Activated CD4-positive, CD25-positive, alpha-beta regulatory T cell treated with anti-CD3 and anti-CD28 coated beads, Interleukin-2, amount 50 U/mL, for 16 hours (primary cell): ENCODE results near the gene ADCY9.

Source experiments
- DNase-seq: peaks from one replicate; pipeline ENCODE4 v3.0.0-alpha.2; 2020; ENCODE audit warnings: low read depth, low spot score

ADCY9 gene

GRCh38 chr16:4032768-4033167, 83.5 kb downstream of the ADCY9 start:
- DNase-seq, result no peak

DNA sequence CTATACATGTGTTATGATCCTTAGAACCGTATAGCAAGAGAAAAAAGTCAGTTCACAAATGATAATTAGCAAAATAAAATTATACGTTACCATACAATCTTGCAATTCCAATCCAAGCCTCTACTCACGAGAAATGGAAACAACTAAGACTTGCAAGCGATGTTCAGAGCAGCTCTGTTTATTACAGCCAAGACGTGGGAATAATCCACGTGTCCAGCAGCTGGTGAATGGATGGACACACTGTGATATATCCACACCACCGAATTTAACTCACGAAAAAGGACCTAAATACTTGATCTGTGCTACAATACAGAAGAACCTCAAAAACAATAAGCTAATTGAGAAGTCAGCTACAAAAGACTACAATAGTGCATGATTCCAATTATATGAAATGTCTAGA, 88.1 kb downstream of the ADCY9 start:
- DNase-seq, result no peak

- no peak for DNase-seq
These were observed 89.4 kb downstream of the ADCY9 start for GRCh38 chr16:4026854-4027253.

DNA sequence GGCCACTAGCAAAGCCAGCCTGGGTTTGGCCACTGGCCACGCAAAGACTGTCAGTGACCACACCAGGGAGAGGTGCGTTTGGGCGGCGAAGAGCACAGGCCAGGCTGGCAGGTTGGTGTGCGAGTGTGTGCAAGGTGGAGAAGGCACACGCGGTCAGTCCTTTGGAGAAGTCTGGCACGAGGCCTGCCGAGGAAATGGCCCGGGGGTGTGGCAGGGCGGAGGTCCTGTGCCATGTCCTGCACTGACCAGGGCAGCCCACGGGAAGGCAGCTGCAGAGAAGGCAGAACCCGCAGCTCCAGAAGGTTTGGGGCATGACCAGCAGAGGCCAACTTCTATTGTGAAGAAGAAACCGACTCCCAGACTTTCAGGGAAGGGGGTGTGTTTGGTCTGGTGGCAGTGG, 90.8 kb downstream of the ADCY9 start:
- DNase-seq, result no peak

DNA sequence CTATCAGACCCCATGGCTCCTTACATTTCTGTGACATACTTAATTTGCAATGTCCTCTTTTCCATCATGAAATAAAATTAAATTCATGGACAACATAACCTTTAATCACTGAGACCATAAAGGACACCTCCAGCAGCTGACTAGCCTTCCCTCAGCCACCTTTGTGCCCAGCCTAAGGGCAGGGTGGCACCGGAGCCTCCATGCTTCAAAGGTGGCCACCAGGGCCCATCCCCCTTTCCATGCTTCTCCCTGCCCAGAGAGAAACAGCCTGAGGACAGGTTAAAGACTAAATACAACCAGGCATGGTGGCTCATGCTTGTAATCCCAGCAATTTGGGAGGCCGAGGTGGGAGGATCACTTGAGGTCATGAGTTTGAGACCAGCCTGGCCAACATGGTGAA, 94.3 kb downstream of the ADCY9 start:
- DNase-seq, result no peak

- no peak for DNase-seq
These were observed 95.0 kb downstream of the ADCY9 start for GRCh38 chr16:4021070-4021779.

DNA sequence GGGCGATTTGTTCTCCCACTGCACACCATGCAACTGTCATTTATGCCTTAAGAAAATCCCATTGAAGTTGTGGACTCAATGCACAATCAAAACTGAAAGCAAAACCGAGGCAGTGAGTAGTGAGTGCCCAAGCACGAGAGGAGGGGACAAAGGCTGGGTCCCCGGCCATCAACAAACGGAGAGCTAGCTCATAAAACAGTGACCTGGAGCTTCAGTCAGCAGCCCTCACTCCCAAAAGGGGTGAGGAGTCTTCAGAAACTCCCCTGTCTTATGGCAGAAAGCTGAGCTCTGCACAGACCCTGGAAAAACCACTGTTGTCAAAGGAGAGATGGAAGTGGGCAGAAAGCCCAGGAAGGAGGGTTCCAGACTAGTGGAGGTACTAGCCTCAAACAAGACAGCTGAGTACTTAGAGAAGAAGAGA, 96.9 kb downstream of the ADCY9 start:
- DNase-seq, result no peak

DNA sequence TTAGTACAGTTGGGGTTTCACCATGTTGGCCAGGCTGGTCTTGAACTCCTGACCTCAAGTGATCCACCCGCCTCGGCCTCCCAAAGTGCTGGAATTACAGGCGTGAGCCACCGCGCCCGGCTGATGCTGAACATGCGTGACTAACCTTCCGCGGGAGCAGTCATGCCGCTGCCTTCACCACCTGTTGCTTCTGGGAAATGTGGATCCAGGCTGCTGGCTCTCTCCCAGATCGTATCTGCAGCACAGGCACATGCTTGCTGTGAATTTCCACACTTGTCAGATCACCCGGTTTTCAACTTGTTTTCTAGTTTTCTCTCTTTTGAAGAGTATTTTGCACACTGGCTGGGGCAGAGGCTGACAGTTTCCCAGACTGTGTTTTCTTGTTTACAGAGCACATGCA, 97.9 kb downstream of the ADCY9 start:
- DNase-seq, result no peak

- DNase-seq, result no peak
These were observed 98.4 kb downstream of the ADCY9 start for GRCh38 chr16:4017807-4018206.

DNA sequence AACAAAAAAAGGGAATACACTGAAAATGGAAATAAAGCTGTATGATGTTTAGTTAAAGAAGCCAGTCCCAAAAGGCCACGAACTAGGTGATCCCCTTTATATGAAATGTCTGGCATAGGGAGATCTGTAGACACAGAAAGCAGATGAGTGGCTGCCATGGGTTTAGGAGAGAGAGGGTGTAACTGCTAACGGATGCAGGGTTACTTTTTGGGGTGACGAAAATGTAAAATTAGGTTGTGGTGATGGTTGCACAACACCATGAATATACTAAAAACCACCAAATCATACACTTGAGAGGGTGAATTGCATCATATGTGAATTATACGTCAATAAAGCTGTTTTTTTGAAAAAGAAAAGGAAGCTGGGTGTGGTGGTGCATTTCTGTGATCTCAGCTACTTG, 99.6 kb downstream of the ADCY9 start:
- no peak for DNase-seq

GRCh38 chr16:4016005-4016352, 100.3 kb downstream of the ADCY9 start:
- DNase-seq, result no peak

DNA sequence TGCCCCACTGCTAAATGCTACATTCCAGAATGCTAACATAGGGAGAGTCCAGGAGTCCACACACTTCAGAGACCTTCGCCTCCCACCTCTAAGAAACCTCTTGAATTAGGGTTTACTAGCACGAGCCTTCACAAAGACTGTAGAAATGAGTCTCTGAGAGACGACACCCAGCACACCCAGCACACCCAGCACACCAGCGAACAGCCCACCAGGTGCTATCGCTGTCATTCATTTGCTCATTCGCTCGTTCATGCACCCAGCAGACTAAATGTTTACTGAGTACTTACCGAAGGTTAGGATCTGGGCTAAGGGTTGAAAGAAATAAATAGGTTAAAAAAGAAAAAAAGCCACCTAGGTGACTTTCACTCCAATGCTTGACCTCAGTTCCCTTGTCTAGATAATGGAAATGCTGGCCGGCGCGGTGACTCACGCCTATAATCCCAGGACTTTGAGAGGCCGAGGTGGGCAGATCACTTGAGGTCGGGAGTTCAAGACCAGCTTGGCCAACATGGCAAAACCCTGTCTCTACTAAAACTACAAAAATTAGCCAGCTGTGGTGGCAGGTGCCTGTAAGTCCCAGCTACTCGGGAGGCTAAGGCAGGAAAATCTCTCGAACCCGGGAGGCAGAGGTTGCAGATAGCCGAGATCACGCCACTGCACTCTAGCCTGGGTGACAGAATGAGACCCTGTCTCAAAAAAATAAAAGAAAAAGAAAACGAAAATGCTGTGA, 100.8 kb downstream of the ADCY9 start:
- no peak for DNase-seq

- DNase-seq, result no peak
These were observed 104.2 kb downstream of the ADCY9 start for GRCh38 chr16:4011940-4012629.

DNA sequence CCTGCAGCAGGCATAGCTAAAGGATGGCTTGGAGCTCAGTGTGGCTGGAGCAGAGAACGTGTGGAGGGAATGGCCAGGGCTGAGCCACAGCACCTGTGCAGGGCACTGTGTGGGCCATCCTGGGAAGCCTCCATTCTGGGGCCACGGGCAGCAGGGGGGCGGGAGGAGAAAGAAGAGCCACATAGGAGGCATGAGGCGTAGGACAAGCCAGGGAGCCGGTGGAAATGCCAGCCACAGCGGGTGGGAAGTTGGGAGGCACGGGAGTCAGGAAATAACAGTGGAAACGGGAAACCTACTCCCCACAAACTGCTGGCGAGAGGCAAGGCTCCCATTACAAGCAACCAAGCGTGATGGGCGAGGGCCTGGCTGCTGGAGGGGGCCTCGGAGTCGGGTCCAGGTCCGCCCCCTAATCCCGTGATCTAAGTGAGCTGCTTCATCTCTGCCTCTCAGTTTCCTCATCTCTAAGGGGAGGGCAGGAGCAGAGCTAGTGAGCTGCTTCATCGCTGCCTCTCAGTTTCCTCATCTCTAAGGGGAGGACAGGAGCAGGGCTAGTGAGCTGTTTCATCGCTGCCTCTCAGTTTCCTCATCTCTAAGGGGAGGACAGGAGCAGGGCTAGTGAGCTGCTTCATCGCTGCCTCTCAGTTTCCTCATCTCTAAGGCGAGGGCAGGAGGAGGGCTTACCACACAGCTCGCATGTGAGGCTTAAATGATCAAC, 104.9 kb downstream of the ADCY9 start:
- no peak for DNase-seq

DNA sequence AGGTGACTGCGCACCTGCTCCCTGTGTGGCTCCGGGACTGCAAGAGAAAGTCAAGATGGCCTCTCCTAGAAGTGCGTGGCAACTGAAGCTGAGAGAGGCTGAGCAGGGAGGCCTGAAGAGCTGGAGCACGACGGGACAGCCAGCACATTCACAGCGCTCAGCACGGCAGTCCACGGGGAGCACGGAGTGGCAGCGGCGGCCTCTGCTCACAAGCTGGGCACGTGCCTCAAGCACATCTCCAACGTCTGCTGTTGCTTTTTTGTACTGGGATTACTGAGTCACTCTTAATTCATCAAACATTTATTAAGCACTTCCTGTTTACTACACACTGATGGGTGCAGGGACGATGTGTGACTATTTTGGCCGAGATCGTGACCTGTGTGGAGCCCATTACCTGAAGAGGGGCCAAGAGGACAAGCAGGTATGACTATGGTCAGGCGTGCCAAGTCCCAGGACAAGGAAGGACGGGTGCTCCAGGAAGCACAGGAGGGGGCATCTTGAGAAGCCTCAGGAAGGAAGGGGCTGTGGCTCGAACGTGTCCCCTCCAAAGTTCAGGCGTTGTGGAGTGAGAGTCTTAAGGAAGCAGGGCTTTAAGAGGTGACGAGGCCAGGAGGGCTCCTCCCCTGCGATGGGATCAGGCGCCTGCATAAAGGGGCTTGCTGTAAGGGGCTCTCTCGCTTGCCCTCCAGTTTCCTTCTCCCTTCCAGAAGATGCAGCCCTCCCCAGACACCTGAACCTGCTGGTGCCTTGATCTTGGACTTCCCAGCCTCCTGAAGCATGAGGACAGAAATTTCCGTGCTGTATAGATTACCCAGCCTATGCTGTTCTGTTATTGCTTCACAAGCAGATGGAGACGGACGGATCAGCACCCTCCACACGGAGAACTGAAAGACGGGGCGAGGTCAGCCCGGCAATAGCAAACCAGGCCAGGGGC, 105.8 kb downstream of the ADCY9 start:
- no peak for DNase-seq

DNA sequence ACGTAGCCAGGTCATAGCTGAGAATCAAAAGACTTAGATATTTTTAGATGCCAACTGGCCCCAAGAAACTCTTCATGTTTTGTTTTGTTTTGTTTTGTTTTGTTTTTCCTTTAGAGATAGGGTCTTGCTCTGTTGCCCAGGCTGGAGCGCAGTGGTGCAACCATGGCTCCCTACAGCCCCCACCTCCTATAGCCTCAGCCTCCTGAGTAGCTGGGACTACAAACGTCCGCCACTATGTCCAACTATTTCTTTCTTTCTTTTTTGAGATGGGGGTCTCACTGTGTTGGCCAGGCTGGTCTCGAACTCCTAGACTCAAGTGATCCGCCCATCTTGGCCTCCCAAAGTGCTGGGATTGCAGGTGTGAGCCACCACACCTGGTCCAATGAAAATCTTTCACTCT, 107.1 kb downstream of the ADCY9 start:
- DNase-seq, result no peak

GRCh38 chr16:4008116-4008515, 108.1 kb downstream of the ADCY9 start:
- DNase-seq, result no peak

GRCh38 chr16:4006397-4006999, 109.7 kb downstream of the ADCY9 start:
- no peak for DNase-seq

DNA sequence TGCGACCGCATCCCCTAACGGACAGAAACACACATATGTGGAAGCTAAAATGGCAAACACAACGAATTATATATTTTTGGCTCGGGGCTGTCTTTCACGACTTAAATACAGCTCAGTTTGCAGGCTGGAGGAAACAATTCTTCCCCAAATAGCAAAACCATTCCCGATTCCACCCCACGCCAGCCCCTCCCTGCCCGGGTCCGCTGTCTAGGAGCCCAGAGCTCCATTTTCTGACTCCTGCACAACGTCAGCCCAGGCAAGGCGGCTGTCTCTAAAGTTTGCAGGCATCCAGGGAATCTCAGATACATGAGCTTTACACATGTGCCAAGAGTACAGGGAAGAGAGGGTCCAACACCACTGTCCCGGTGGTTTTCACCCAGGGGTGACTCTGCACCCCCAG, 110.5 kb downstream of the ADCY9 start:
- no peak for DNase-seq

GRCh38 chr16:4005281-4005680, 111.0 kb downstream of the ADCY9 start:
- no peak for DNase-seq

DNA sequence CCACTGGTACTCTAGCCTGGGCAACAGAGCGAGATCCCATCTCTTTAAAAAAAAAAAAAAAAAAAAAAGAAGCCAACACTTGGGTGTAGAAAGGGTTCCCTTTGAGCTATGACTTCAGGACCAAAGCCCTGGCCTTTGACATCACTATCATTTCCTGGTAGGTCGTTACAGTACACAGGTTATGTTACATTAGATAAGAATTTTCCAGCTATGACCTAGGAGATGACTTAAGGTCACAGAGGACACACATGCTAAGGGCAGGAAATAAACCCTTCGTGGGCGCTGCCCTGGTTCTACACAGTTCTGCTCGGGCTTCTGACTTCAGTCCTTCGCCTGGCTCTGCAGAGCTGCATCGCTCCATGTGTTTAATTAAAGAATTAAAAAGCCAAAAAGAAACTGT, 112.0 kb downstream of the ADCY9 start:
- DNase-seq, result no peak
